Measurements from ENCODE around the gene FAM78B. TPM values are rescaled to one million over a fixed set of nuclear protein-coding genes. Genes with fewer than 3 reads are reported as not detected.

Gene FAM78B
- total RNA-seq, 2 experiments from 2014 or later: 0.34 to 0.51 TPM

- H3K9me3 Mint-ChIP-seq (ENCODE audit: low read depth): no peaks in the 10 kb centered on the region
- ATAC-seq (no peak), DNase-seq (no peak)
- peaks cover 17% of the 10 kb centered on the region for H3K4me1 Mint-ChIP-seq
- H3K27me3 Mint-ChIP-seq: peaks cover 39% of the 10 kb centered on the region
- no peak overlapping the region for H3K4me3 Mint-ChIP-seq
- H3K27ac Mint-ChIP-seq: no peak overlapping the region
- intact Hi-C loops (cut with DNase I, micrococcal nuclease): loop anchor here in 1 of 2 experiments (10.0 kb wide), 1 partner anchor 240 kb away; no protein-coding TSS in a partner anchor
- POLR2A ChIA-PET: no interaction called here
- CTCF ChIA-PET: interaction anchor here (0.6 to 1.0 kb wide), 3 partner anchors 32 to 235 kb away, joined by 3 to 4 read pairs (median 3); no protein-coding TSS in a partner anchor
- no peaks in the 10 kb centered on the region for H3K36me3 Mint-ChIP-seq (ENCODE audit: low read depth)
Observed at GRCh38 chr1:166164646-166164994, 2.2 kb downstream of the FAM78B start.

GRCh38 chr1:166159656-166160055 lies 7.1 kb downstream of the FAM78B start:
- intact Hi-C loops (cut with DNase I, micrococcal nuclease): loop anchor here in 1 of 2 experiments (10.0 kb wide), 1 partner anchor 235 kb away; no protein-coding TSS in a partner anchor
- H3K4me1 Mint-ChIP-seq: no peaks in the 10 kb centered on the region
- ChIA-PET POLR2A (no interaction called here), CTCF (no interaction called here)
- DNase-seq: no peak
- no peak overlapping the region for H3K4me3 Mint-ChIP-seq
- H3K27me3 Mint-ChIP-seq: peaks cover 15% of the 10 kb centered on the region
- H3K9me3 Mint-ChIP-seq (ENCODE audit: low read depth): no peaks in the 10 kb centered on the region
- ATAC-seq: no peak
- H3K36me3 Mint-ChIP-seq (ENCODE audit: low read depth): no peaks in the 10 kb centered on the region
- no peak overlapping the region for H3K27ac Mint-ChIP-seq

GRCh38 chr1:166156674-166157073 lies 10.1 kb downstream of the FAM78B start:
- POLR2A ChIA-PET: no interaction called here
- intact Hi-C loops (cut with DNase I, micrococcal nuclease): no loop called here
- no peak overlapping the region for H3K4me3 Mint-ChIP-seq
- no peaks in the 10 kb centered on the region for H3K4me1 Mint-ChIP-seq
- H3K27me3 Mint-ChIP-seq: peaks cover 8% of the 10 kb centered on the region
- H3K36me3 Mint-ChIP-seq (ENCODE audit: low read depth): no peaks in the 10 kb centered on the region
- CTCF ChIA-PET: interaction anchor here (0.6 to 0.7 kb wide), 2 partner anchors 165 to 228 kb away, joined by 3 read pairs; no protein-coding TSS in a partner anchor
- H3K9me3 Mint-ChIP-seq (ENCODE audit: low read depth): no peaks in the 10 kb centered on the region
- no peak overlapping the region for H3K27ac Mint-ChIP-seq
- no peak for DNase-seq
- no peak for ATAC-seq

- H3K36me3 Mint-ChIP-seq (ENCODE audit: low read depth): no peaks in the 10 kb centered on the region
- intact Hi-C loops (cut with DNase I, micrococcal nuclease): no loop called here
- ChIA-PET POLR2A (no interaction called here), CTCF (no interaction called here)
- H3K4me1 Mint-ChIP-seq: no peaks in the 10 kb centered on the region
- no peak overlapping the region for H3K27ac Mint-ChIP-seq
- ATAC-seq (no peak), DNase-seq (no peak)
- no peaks in the 10 kb centered on the region for H3K9me3 Mint-ChIP-seq (ENCODE audit: low read depth)
- H3K27me3 Mint-ChIP-seq: peaks cover 3% of the 10 kb centered on the region
- no peak overlapping the region for H3K4me3 Mint-ChIP-seq
Observed at GRCh38 chr1:166155108-166155507, 11.7 kb downstream of the FAM78B start.

- intact Hi-C loops (cut with DNase I, micrococcal nuclease): no loop called here
- ChIA-PET CTCF (no interaction called here), POLR2A (no interaction called here)
- Mint-ChIP-seq H3K36me3 (ENCODE audit: low read depth) (no peaks in the 10 kb centered on the region), H3K4me1 (no peaks in the 10 kb centered on the region), H3K4me3 (no peak overlapping the region), H3K27me3 (peaks cover 3% of the 10 kb centered on the region), H3K9me3 (ENCODE audit: low read depth) (no peaks in the 10 kb centered on the region), H3K27ac (no peak overlapping the region)
- DNase-seq (no peak), ATAC-seq (no peak)
Observed at GRCh38 chr1:166153525-166154314, 13.1 kb downstream of the FAM78B start.

- CTCF ChIA-PET: no interaction called here
- peaks cover 2% of the 10 kb centered on the region for H3K9me3 Mint-ChIP-seq (ENCODE audit: low read depth)
- no peak for ATAC-seq
- H3K36me3 Mint-ChIP-seq (ENCODE audit: low read depth): no peaks in the 10 kb centered on the region
- H3K4me1 Mint-ChIP-seq: no peaks in the 10 kb centered on the region
- POLR2A ChIA-PET: no interaction called here
- intact Hi-C loops (cut with DNase I, micrococcal nuclease): no loop called here
- H3K27ac Mint-ChIP-seq: no peak overlapping the region
- DNase-seq: no peak
- no peak overlapping the region for H3K4me3 Mint-ChIP-seq
- H3K27me3 Mint-ChIP-seq: peaks cover 3% of the 10 kb centered on the region
Observed at GRCh38 chr1:166152978-166153377, 13.8 kb downstream of the FAM78B start.

GRCh38 chr1:166151804-166152203 lies 15.0 kb downstream of the FAM78B start:
- H3K27ac Mint-ChIP-seq: no peak overlapping the region

GRCh38 chr1:166145499-166145898 lies 21.3 kb downstream of the FAM78B start:
- Mint-ChIP-seq H3K4me1 (no peaks in the 10 kb centered on the region), H3K27me3 (no peaks in the 10 kb centered on the region), H3K27ac (no peak overlapping the region), H3K4me3 (no peak overlapping the region), H3K36me3 (ENCODE audit: low read depth) (no peaks in the 10 kb centered on the region), H3K9me3 (ENCODE audit: low read depth) (peaks cover 2% of the 10 kb centered on the region)
- ATAC-seq: no peak
- no peak for DNase-seq
- CTCF ChIA-PET: no interaction called here
- POLR2A ChIA-PET: no interaction called here
- intact Hi-C loops (cut with DNase I, micrococcal nuclease): no loop called here

More at GRCh38 chr1:166151804-166152203, 15.0 kb downstream of the FAM78B start:
- H3K9me3 Mint-ChIP-seq (ENCODE audit: low read depth): peaks cover 2% of the 10 kb centered on the region
- CTCF ChIA-PET: no interaction called here
- POLR2A ChIA-PET: no interaction called here
- intact Hi-C loops (cut with DNase I, micrococcal nuclease): no loop called here
- H3K4me3 Mint-ChIP-seq: no peak overlapping the region
- H3K27me3 Mint-ChIP-seq: peaks cover 3% of the 10 kb centered on the region
- no peak for ATAC-seq
- H3K36me3 Mint-ChIP-seq (ENCODE audit: low read depth): no peaks in the 10 kb centered on the region
- H3K4me1 Mint-ChIP-seq: no peaks in the 10 kb centered on the region
- no peak for DNase-seq

- ChIA-PET CTCF (no interaction called here), POLR2A (no interaction called here)
- no peaks in the 10 kb centered on the region for H3K4me1 Mint-ChIP-seq
- H3K27ac Mint-ChIP-seq: no peak overlapping the region
- intact Hi-C loops (cut with DNase I, micrococcal nuclease): no loop called here
- DNase-seq (no peak), ATAC-seq (no peak)
- H3K27me3 Mint-ChIP-seq: no peaks in the 10 kb centered on the region
- H3K4me3 Mint-ChIP-seq: no peak overlapping the region
- H3K36me3 Mint-ChIP-seq (ENCODE audit: low read depth): no peaks in the 10 kb centered on the region
- H3K9me3 Mint-ChIP-seq (ENCODE audit: low read depth): no peaks in the 10 kb centered on the region
Observed at GRCh38 chr1:166141969-166142368, 24.8 kb downstream of the FAM78B start.

GRCh38 chr1:166140251-166140650 lies 26.6 kb downstream of the FAM78B start:
- Mint-ChIP-seq H3K36me3 (ENCODE audit: low read depth) (no peaks in the 10 kb centered on the region), H3K27me3 (peaks cover 3% of the 10 kb centered on the region), H3K27ac (no peak overlapping the region), H3K9me3 (ENCODE audit: low read depth) (no peaks in the 10 kb centered on the region), H3K4me1 (no peaks in the 10 kb centered on the region), H3K4me3 (no peak overlapping the region)
- CTCF ChIA-PET: no interaction called here
- DNase-seq (no peak), ATAC-seq (no peak)
- intact Hi-C loops (cut with DNase I, micrococcal nuclease): no loop called here
- POLR2A ChIA-PET: no interaction called here

GRCh38 chr1:166139735-166140134 lies 27.1 kb downstream of the FAM78B start:
- POLR2A ChIA-PET: no interaction called here

GRCh38 chr1:166136699-166137401 lies 30.0 kb downstream of the FAM78B start:
- peaks cover 7% of the 10 kb centered on the region for H3K27me3 Mint-ChIP-seq
- DNase-seq (no peak), ATAC-seq (no peak)
- H3K9me3 Mint-ChIP-seq (ENCODE audit: low read depth): no peaks in the 10 kb centered on the region
- no peak overlapping the region for H3K27ac Mint-ChIP-seq
- ChIA-PET POLR2A (no interaction called here), CTCF (no interaction called here)
- no peak overlapping the region for H3K4me3 Mint-ChIP-seq
- intact Hi-C loops (cut with DNase I, micrococcal nuclease): no loop called here
- no peaks in the 10 kb centered on the region for H3K36me3 Mint-ChIP-seq (ENCODE audit: low read depth)
- no peaks in the 10 kb centered on the region for H3K4me1 Mint-ChIP-seq

More at GRCh38 chr1:166139735-166140134, 27.1 kb downstream of the FAM78B start:
- no peak for DNase-seq
- no peak overlapping the region for H3K4me3 Mint-ChIP-seq
- H3K4me1 Mint-ChIP-seq: no peaks in the 10 kb centered on the region
- H3K36me3 Mint-ChIP-seq (ENCODE audit: low read depth): no peaks in the 10 kb centered on the region
- ATAC-seq: no peak
- H3K9me3 Mint-ChIP-seq (ENCODE audit: low read depth): no peaks in the 10 kb centered on the region
- intact Hi-C loops (cut with DNase I, micrococcal nuclease): no loop called here
- CTCF ChIA-PET: no interaction called here
- H3K27ac Mint-ChIP-seq: no peak overlapping the region
- H3K27me3 Mint-ChIP-seq: peaks cover 3% of the 10 kb centered on the region

Data from activated CD4-positive, alpha-beta T cell treated with anti-CD3 and anti-CD28 coated beads for 36 hours (primary cell).